Measurements from ENCODE around the gene FBXW10B.
"Not testable (repeated sequence)": the region's sequence is repeated elsewhere in the genome, so short reads cannot be mapped to it uniquely, and the experiment has no call there.

DNA sequence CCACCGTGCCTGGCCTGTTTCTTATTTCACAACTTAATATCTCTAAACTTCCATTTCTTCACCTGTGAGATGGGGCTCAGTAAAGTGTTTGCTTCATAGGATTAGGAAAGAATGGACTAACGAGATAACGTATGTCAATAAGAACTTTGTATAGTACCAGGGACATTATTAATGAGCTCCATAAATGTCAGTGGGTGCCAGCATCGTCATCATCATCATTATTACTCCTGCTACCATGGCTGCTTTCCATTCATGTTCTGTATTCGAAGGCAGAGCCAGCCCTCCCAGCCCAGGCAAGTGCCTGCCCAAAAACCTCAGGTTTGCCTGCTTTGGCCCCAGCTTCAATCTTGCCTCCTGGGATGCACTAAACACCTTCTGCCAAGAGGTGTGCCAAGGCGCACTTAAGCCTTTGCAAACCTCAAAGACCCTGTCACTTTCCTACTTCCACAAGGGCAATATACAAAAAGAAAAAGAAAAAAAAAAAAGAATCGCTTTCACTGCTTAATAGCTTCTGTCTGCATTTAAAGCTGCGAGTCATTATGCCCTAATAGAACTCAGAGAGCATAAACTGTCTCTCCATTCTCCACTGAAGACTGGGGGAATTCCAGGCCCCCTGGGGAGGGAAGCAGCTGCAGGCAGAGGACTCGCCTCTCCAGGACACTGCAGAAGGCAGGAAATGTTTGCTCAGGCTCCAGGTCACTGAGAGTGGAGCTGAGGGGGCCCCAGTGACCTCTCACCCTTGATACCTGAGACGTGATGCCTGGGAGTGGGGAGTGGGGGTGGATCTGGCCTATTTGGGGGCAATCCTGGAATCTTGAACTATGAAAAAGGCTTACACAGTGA is 25.8 kb upstream of the FBXW10B start:
- TF ChIP-seq, protein P1, sequence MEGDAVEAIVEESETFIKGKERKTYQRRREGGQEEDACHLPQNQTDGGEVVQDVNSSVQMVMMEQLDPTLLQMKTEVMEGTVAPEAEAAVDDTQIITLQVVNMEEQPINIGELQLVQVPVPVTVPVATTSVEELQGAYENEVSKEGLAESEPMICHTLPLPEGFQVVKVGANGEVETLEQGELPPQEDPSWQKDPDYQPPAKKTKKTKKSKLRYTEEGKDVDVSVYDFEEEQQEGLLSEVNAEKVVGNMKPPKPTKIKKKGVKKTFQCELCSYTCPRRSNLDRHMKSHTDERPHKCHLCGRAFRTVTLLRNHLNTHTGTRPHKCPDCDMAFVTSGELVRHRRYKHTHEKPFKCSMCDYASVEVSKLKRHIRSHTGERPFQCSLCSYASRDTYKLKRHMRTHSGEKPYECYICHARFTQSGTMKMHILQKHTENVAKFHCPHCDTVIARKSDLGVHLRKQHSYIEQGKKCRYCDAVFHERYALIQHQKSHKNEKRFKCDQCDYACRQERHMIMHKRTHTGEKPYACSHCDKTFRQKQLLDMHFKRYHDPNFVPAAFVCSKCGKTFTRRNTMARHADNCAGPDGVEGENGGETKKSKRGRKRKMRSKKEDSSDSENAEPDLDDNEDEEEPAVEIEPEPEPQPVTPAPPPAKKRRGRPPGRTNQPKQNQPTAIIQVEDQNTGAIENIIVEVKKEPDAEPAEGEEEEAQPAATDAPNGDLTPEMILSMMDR (IDR thresholded peaks at IDR 0.05), result not testable (repeated sequence)
- not testable (repeated sequence) for TF ChIP-seq POLR2A (IDR thresholded peaks at IDR 0.05)
